Measurements from ENCODE around the gene SERPINA5. TPM values are rescaled to one million over a fixed set of nuclear protein-coding genes. Genes with fewer than 3 reads are reported as not detected.

SERPINA5 gene
- total RNA-seq, 1 experiment from 2014 or later, result 3.0 TPM

DNA sequence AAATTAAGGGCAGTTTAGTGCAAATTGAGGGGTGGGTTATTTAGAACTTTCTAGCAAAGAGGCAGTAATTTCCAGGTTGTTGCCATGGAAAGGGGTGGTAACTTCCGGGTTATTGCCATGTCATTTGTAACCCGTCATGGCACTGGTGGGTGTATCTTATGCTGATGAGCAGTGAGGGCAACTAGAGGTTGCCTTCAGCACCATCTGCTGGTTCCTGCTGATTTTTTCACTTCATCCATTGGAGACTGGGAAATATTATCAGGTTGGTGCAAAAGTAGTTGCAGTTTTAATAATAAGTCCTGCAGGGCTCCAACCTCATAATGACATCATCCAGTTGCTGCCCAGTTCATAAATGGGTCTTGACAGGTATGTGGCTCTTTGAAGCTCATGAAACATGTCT, 44.4 kb upstream of the SERPINA5 start:
- CTCF ChIA-PET, result no interaction called here

More for the DNA sequence above, 44.4 kb upstream of the SERPINA5 start:
- Histone ChIP-seq H3K27ac (ENCODE audit: low read depth, low read length) (no peak overlapping the region), H4K20me1 (ENCODE audit: insufficient read depth) (no peaks in the 10 kb centered on the region), H2AFZ (ENCODE audit: low read depth, low read length, poor library complexity, severe bottlenecking) (peak overlapping the region; percentile 91), H3K27me3 (ENCODE audit: insufficient read depth, low read length) (no peaks in the 10 kb centered on the region), H3K4me1 (ENCODE audit: control insufficient read depth in 1 of 2, insufficient read depth in 2 of 2, low read length in 2 of 2) (peaks cover 0 to 12% of the 10 kb centered on the region in 2 experiments; a peak in 2 of 4 replicates), H3K9ac (ENCODE audit: low read length) (no peak overlapping the region), H3K4me2 (ENCODE audit: low read length) (peak overlapping the region; percentile 17; the same call in 1 of the 2 replicates), H3K4me3 (replicated peaks in 1 of 2; ENCODE audit: low read depth in 1 of 2, low read length in 2 of 2) (no peak overlapping the region), H3K79me2 (ENCODE audit: insufficient read depth, low read length) (no peaks in the 10 kb centered on the region), H3K36me3 (ENCODE audit: control insufficient read depth in 1 of 2, insufficient read depth in 2 of 2, low read length in 2 of 2) (no peaks in the 10 kb centered on the region), H3K9me2 (ENCODE audit: insufficient read depth) (no peaks in the 10 kb centered on the region), H3K9me3 (ENCODE audit: control insufficient read depth in 1 of 2, insufficient read depth in 1 of 2, low read depth in 1 of 2, low read length in 2 of 2) (no peaks in the 10 kb centered on the region)
- peak; percentile 46; the same call in 1 of the 2 replicates for TF ChIP-seq SP1 (IDR thresholded peaks at IDR 0.05; ENCODE audit: low read depth)
- TF ChIP-seq CBX3 (IDR thresholded peaks at IDR 0.05; ENCODE audit: low read depth), result peak; percentile 69; the same call in 1 of the 2 replicates
- TF ChIP-seq POLR2AphosphoS5 (IDR thresholded peaks at IDR 0.05; ENCODE audit: low read depth, low read length), result no peak
- TF ChIP-seq EZH2 (IDR thresholded peaks at IDR 0.05), result no peak
- TF ChIP-seq YY1 (IDR thresholded peaks at IDR 0.05; ENCODE audit: extremely low read depth, insufficient replicate concordance, low read depth, low read length), result no peak
- no peak for TF ChIP-seq SIN3A (IDR thresholded peaks at IDR 0.05; ENCODE audit: low read depth)
- peak; percentile 66 for TF ChIP-seq RAD21 (IDR thresholded peaks at IDR 0.05; ENCODE audit: low read depth)
- TF ChIP-seq ELF1 (IDR thresholded peaks at IDR 0.05; ENCODE audit: borderline replicate concordance, low read depth), result peak; percentile 51; the same call in 1 of the 2 replicates
- TF ChIP-seq, protein P1, sequence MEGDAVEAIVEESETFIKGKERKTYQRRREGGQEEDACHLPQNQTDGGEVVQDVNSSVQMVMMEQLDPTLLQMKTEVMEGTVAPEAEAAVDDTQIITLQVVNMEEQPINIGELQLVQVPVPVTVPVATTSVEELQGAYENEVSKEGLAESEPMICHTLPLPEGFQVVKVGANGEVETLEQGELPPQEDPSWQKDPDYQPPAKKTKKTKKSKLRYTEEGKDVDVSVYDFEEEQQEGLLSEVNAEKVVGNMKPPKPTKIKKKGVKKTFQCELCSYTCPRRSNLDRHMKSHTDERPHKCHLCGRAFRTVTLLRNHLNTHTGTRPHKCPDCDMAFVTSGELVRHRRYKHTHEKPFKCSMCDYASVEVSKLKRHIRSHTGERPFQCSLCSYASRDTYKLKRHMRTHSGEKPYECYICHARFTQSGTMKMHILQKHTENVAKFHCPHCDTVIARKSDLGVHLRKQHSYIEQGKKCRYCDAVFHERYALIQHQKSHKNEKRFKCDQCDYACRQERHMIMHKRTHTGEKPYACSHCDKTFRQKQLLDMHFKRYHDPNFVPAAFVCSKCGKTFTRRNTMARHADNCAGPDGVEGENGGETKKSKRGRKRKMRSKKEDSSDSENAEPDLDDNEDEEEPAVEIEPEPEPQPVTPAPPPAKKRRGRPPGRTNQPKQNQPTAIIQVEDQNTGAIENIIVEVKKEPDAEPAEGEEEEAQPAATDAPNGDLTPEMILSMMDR (IDR thresholded peaks at IDR 0.05 in 2 of 3, conservative IDR thresholded peaks at IDR 0.05 in 1 of 3; ENCODE audit: borderline replicate concordance in 1 of 3, insufficient read depth in 1 of 3, low read depth in 2 of 3, low read length in 2 of 3), result peak; percentile 44 to 57 (median 57); a peak in 5 of 6 replicates
- no TSS peak for BruUV-seq (replicated peaks)
- DNase-seq (ENCODE audit: low read depth, low spot score) (peak; percentile 74), ATAC-seq (peak; percentile 93)
- POLR2A ChIA-PET, result no interaction called here
- intact Hi-C loops (cut with micrococcal nuclease), result loop anchor here (5.0 to 10.0 kb wide), 2 partner anchors 50 to 402 kb away; no protein-coding TSS in a partner anchor
- RAD21 ChIA-PET (ENCODE audit: low non-redundant PET in 1 of 2, low total read pairs in 2 of 2, uncharacterized antibody in 2 of 2, unreplicated experiment in 2 of 2), result no interaction called here
